Liver (tissue), 3 donors: ENCODE data around the gene CDT1.

Experiments used
- GABPA ChIP-seq, 2 donors: IDR thresholded peaks in 1 of 2; conservative IDR thresholded peaks in 1 of 2; 2 replicates each; pipeline ENCODE4 v1.6.1; 2016; ENCODE audit warnings: antibody characterized with exemption in 2 of 2, mild to moderate bottlenecking in 1 of 2, moderate library complexity in 1 of 2
- HNF4G ChIP-seq: IDR thresholded peaks from 2 replicates; pipeline ENCODE4 v1.6.1; 2016; ENCODE audit warnings: antibody characterized with exemption
- RAD21 ChIP-seq, 2 donors: IDR thresholded peaks; 2 replicates each; pipeline ENCODE4 v1.6.1; 2016; ENCODE audit warnings: antibody characterized with exemption in 2 of 2, mild to moderate bottlenecking in 2 of 2
- SP1 ChIP-seq: IDR thresholded peaks from 2 replicates; pipeline ENCODE4 v1.6.1; 2018; ENCODE audit warnings: antibody characterized with exemption, mild to moderate bottlenecking
- TF ChIP-seq, protein P1 (sequence below): fragments of 150-350 bp; IDR thresholded peaks from 2 replicates; pipeline ENCODE4 v1.5.1; 2017; ENCODE audit warnings: improper control_type of control experiment, low read depth, low read length; ENCODE audit not compliant: missing input control
- TF ChIP-seq, protein P2 (sequence below): IDR thresholded peaks from 2 replicates; pipeline ENCODE4 v1.6.1; 2016; ENCODE audit warnings: antibody characterized with exemption, mild to moderate bottlenecking
- donor health status: healthy.
- donor health status: healthy.

DNA sequence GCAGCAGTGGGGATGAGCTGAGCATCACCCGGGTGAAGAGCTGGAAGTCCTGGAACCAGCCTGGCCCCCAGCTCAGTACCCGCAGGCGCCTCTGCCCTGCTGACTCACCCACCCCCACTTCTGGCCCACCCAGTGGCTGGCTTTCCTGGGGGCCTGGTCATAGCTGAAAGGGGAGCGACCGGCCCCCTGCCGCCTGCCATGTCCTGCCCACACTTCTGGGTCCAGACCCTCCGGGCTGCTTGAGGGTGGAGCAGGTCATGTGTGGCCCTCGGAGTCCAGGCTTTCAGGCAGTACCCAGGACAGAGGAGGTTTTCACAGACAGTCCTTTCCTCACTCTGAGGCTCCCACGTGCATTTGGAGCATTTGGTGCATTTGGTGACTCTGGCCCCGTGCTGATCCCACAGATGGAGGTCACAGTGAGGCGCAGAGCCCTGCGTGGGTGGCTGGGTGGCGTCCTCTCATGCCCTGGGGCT is 11.5 kb upstream of the CDT1 start:
- TF ChIP-seq, protein P1, sequence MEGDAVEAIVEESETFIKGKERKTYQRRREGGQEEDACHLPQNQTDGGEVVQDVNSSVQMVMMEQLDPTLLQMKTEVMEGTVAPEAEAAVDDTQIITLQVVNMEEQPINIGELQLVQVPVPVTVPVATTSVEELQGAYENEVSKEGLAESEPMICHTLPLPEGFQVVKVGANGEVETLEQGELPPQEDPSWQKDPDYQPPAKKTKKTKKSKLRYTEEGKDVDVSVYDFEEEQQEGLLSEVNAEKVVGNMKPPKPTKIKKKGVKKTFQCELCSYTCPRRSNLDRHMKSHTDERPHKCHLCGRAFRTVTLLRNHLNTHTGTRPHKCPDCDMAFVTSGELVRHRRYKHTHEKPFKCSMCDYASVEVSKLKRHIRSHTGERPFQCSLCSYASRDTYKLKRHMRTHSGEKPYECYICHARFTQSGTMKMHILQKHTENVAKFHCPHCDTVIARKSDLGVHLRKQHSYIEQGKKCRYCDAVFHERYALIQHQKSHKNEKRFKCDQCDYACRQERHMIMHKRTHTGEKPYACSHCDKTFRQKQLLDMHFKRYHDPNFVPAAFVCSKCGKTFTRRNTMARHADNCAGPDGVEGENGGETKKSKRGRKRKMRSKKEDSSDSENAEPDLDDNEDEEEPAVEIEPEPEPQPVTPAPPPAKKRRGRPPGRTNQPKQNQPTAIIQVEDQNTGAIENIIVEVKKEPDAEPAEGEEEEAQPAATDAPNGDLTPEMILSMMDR, result no peak
- TF ChIP-seq GABPA (IDR thresholded peaks at IDR 0.05 in 1 of 2, conservative IDR thresholded peaks at IDR 0.05 in 1 of 2) (no peak), RAD21 (IDR thresholded peaks at IDR 0.05) (no peak), HNF4G (no peak), SP1 (no peak)
- TF ChIP-seq, protein P2, sequence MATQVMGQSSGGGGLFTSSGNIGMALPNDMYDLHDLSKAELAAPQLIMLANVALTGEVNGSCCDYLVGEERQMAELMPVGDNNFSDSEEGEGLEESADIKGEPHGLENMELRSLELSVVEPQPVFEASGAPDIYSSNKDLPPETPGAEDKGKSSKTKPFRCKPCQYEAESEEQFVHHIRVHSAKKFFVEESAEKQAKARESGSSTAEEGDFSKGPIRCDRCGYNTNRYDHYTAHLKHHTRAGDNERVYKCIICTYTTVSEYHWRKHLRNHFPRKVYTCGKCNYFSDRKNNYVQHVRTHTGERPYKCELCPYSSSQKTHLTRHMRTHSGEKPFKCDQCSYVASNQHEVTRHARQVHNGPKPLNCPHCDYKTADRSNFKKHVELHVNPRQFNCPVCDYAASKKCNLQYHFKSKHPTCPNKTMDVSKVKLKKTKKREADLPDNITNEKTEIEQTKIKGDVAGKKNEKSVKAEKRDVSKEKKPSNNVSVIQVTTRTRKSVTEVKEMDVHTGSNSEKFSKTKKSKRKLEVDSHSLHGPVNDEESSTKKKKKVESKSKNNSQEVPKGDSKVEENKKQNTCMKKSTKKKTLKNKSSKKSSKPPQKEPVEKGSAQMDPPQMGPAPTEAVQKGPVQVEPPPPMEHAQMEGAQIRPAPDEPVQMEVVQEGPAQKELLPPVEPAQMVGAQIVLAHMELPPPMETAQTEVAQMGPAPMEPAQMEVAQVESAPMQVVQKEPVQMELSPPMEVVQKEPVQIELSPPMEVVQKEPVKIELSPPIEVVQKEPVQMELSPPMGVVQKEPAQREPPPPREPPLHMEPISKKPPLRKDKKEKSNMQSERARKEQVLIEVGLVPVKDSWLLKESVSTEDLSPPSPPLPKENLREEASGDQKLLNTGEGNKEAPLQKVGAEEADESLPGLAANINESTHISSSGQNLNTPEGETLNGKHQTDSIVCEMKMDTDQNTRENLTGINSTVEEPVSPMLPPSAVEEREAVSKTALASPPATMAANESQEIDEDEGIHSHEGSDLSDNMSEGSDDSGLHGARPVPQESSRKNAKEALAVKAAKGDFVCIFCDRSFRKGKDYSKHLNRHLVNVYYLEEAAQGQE, result no peak
